A673 (cell line): ENCODE results near the gene SNX8. TPM values are rescaled to one million over a fixed set of nuclear protein-coding genes. Genes with fewer than 3 reads are reported as not detected.
A peak's percentile ranks its signal among the peaks of the same experiment; 100 is the strongest.

Experiments
- BruUV-seq: library from RNA; stranded (reverse); fragments of 400-500 nt; replicated peaks from 2 replicates; lab custom pipeline; 2021; lab: Mats Ljungman, UMichigan
- CTCF ChIA-PET: fragments of 300-600 bp; sonication (Branson Sonifier 250); formaldehyde crosslinking; loops from one replicate; lab custom pipeline; 2022; ENCODE audit warnings: antibody characterized with exemption; lab: Charles Lee
- POLR2A ChIA-PET: fragments of 300-600 bp; sonication (Branson Sonifier 250); formaldehyde crosslinking; loops from one replicate; lab custom pipeline; 2022; ENCODE audit warnings: antibody characterized with exemption; ENCODE audit not compliant: low non-redundant PET; lab: Charles Lee
- DNase-seq: peaks from one replicate; pipeline ENCODE4 v3.0.0-alpha.2; 2015; ENCODE audit warnings: low spot score
- H3K27ac ChIP-seq: fragments of 200-600 bp; sonication (generic); 2 replicates; pipeline ENCODE4 v1.5.1; 2016; ENCODE audit warnings: mixed run types, low read depth, mild to moderate bottlenecking, mixed read lengths, antibody characterized with exemption, low read length; ENCODE audit not compliant: poor library complexity, severe bottlenecking
- H3K27me3 ChIP-seq: fragments of 200-600 bp; sonication (generic); replicated peaks from 2 replicates; pipeline ENCODE4 v1.6.1; 2017; ENCODE audit warnings: mixed run types, low read depth, mild to moderate bottlenecking, mixed read lengths, antibody characterized with exemption, low read length; ENCODE audit not compliant: insufficient read depth, poor library complexity
- H3K36me3 ChIP-seq: fragments of 200-600 bp; sonication (generic); 2 replicates; pipeline ENCODE4 v1.6.1; 2016; ENCODE audit warnings: mixed run types, mild to moderate bottlenecking, mixed read lengths, antibody characterized with exemption, low read length; ENCODE audit not compliant: insufficient read depth, poor library complexity, severe bottlenecking
- H3K4me1 ChIP-seq: fragments of 200-600 bp; sonication (generic); 2 replicates; pipeline ENCODE4 v1.6.1; 2017; ENCODE audit warnings: mixed run types, mild to moderate bottlenecking, mixed read lengths, antibody characterized with exemption, low read length; ENCODE audit not compliant: insufficient read depth, poor library complexity, severe bottlenecking
- H3K4me3 ChIP-seq: fragments of 200-600 bp; sonication (generic); 2 replicates; pipeline ENCODE4 v1.5.1; 2016; ENCODE audit warnings: low read depth, mixed run types, mild to moderate bottlenecking, mixed read lengths, low read length; ENCODE audit not compliant: poor library complexity, severe bottlenecking
- H3K9me3 ChIP-seq: fragments of 200-600 bp; sonication (generic); 2 replicates; pipeline ENCODE4 v1.6.1; 2016; ENCODE audit warnings: mixed run types, low read depth, mild to moderate bottlenecking, mixed read lengths, antibody characterized with exemption, low read length; ENCODE audit not compliant: poor library complexity, severe bottlenecking
- CTCF ChIP-seq: fragments of 300-800, 200-600 bp; sonication (generic); conservative IDR thresholded peaks from 2 replicates; pipeline ENCODE4 v1.5.1; 2017; ENCODE audit warnings: low read depth, mild to moderate bottlenecking, antibody characterized with exemption, low read length, moderate library complexity, mixed read lengths
- EZH2 ChIP-seq: fragments of 200-600 bp; sonication (generic); IDR thresholded peaks from 2 replicates; pipeline ENCODE4 v1.6.1; 2017; ENCODE audit warnings: borderline replicate concordance, low read depth, mild to moderate bottlenecking, mixed read lengths, antibody characterized with exemption, low read length; ENCODE audit not compliant: poor library complexity, severe bottlenecking
- intact Hi-C: fragments of 100-400 bp; cut with micrococcal nuclease; formaldehyde crosslinking; loops from one replicate; pipeline ENCODE4 v1.10.0; 2022; ENCODE audit not compliant: unreplicated experiment
- total RNA-seq: library from RNA; stranded (reverse); gene quantifications from 2 replicates; pipeline ENCODE4 v1.2.3, GENCODE V29; 2021

The SNX8 gene
- total RNA-seq, 1 experiment from 2014 or later = 42.9 TPM

GRCh38 chr7:2355705-2356008 is 41.4 kb upstream of the SNX8 start:
- TF ChIP-seq CTCF (no peak), EZH2 (no peak)
- intact Hi-C loops = loop anchor here (10.0 kb wide), 2 partner anchors 691 to 781 kb away; partner anchors contain the start of gene PSMG3
- ChIA-PET CTCF (no interaction called here), POLR2A (no interaction called here)
- Histone ChIP-seq H3K4me3 (peak overlapping the region; percentile 98), H3K27ac (peak overlapping the region; percentile 100), H3K9me3 (no peaks in the 10 kb centered on the region), H3K27me3 (no peaks in the 10 kb centered on the region), H3K36me3 (peaks cover 35% of the 10 kb centered on the region), H3K4me1 (peaks cover 46% of the 10 kb centered on the region)
- no peak for DNase-seq
- BruUV-seq = TSS peak; percentile 33

- no TSS peak for BruUV-seq
- Histone ChIP-seq H3K9me3 (no peaks in the 10 kb centered on the region), H3K27ac (peak overlapping the region; percentile 100), H3K4me3 (peak overlapping the region; percentile 98), H3K36me3 (peaks cover 30% of the 10 kb centered on the region), H3K27me3 (no peaks in the 10 kb centered on the region), H3K4me1 (peaks cover 44% of the 10 kb centered on the region)
- intact Hi-C loops = loop anchor here (10.0 kb wide), 2 partner anchors 690 to 780 kb away; partner anchors contain the start of gene PSMG3
- peak; percentile 36 for DNase-seq
- TF ChIP-seq EZH2 = no peak
- TF ChIP-seq CTCF = no peak
- ChIA-PET POLR2A (no interaction called here), CTCF (no interaction called here)
Observed at GRCh38 chr7:2354939-2355704, 40.9 kb upstream of the SNX8 start.

GRCh38 chr7:2354186-2354938 is 40.1 kb upstream of the SNX8 start, which contains the start of gene EIF3B:
Gene EIF3B (plus strand): TSS chr7:2354827. CDS start chr7:2354922, 95 bp downstream.
- CTCF ChIA-PET = interaction anchor here (0.6 kb wide), 1 partner anchor 108 kb away, joined by 3 read pairs; no protein-coding TSS in a partner anchor
- Histone ChIP-seq H3K9me3 (no peaks in the 10 kb centered on the region), H3K27me3 (no peaks in the 10 kb centered on the region), H3K27ac (peak within 1 kb of the TSS; percentile 100), H3K36me3 (peaks cover 22% of the 10 kb centered on the region), H3K4me1 (peaks cover 38% of the 10 kb centered on the region), H3K4me3 (peak within 1 kb of the TSS; percentile 98)
- no TSS peak for BruUV-seq
- DNase-seq = peak; percentile 96
- TF ChIP-seq CTCF (no peak), EZH2 (no peak)
- intact Hi-C loops = loop anchor here (10.0 kb wide), 2 partner anchors 690 to 780 kb away; partner anchors contain the start of gene PSMG3
- POLR2A ChIA-PET = no interaction called here
